Osteocyte (in vitro differentiated cells): ENCODE measurements around the gene SRRM2. TPM values are rescaled to one million over a fixed set of nuclear protein-coding genes. Genes with fewer than 3 reads are reported as not detected.

Source experiments
- DNase-seq: peaks from one replicate; pipeline ENCODE4 v3.0.0; 2021; ENCODE audit warnings: mixed read lengths; ENCODE audit not compliant: unreplicated experiment; ENCODE audit errors: extremely low spot score
- H3K27ac Mint-ChIP-seq: one replicate; pipeline ENCODE4 v1.8.0; 2021; ENCODE audit warnings: mild to moderate bottlenecking, mixed read lengths; ENCODE audit not compliant: unreplicated experiment
- H3K27me3 Mint-ChIP-seq: one replicate; pipeline ENCODE4 v1.8.0; 2021; ENCODE audit warnings: mixed read lengths; ENCODE audit not compliant: unreplicated experiment
- H3K36me3 Mint-ChIP-seq: one replicate; pipeline ENCODE4 v1.8.0; 2021; ENCODE audit warnings: mixed read lengths; ENCODE audit not compliant: unreplicated experiment
- H3K4me1 Mint-ChIP-seq: one replicate; pipeline ENCODE4 v1.8.0; 2021; ENCODE audit warnings: mixed read lengths; ENCODE audit not compliant: unreplicated experiment
- H3K4me3 Mint-ChIP-seq: one replicate; pipeline ENCODE4 v1.8.0; 2021; ENCODE audit warnings: mild to moderate bottlenecking, moderate library complexity, mixed read lengths; ENCODE audit not compliant: unreplicated experiment
- H3K9me3 Mint-ChIP-seq: one replicate; pipeline ENCODE4 v1.8.0; 2021; ENCODE audit warnings: mixed read lengths; ENCODE audit not compliant: unreplicated experiment
- total RNA-seq: library from RNA; stranded (reverse); gene quantifications from 2 replicates; pipeline ENCODE4 v1.2.1, GENCODE V29; 2021
- TF ChIP-seq, protein P1 (sequence below): fragments of 200-600 bp; sonication (generic); IDR thresholded peaks from 2 replicates; pipeline ENCODE4 v1.5.0; 2021; ENCODE audit warnings: antibody characterized with exemption, mild to moderate bottlenecking, moderate library complexity

Gene SRRM2
- total RNA-seq, 1 donor from 2014 or later = 572 TPM

GRCh38 chr16:2715519-2715918 lies 36.9 kb upstream of the SRRM2 start:
- H3K9me3 Mint-ChIP-seq = no peaks in the 10 kb centered on the region
- peaks cover 5% of the 10 kb centered on the region for H3K4me1 Mint-ChIP-seq
- no peak for DNase-seq
- H3K36me3 Mint-ChIP-seq = no peaks in the 10 kb centered on the region
- no peaks in the 10 kb centered on the region for H3K27me3 Mint-ChIP-seq
- TF ChIP-seq, protein P1, sequence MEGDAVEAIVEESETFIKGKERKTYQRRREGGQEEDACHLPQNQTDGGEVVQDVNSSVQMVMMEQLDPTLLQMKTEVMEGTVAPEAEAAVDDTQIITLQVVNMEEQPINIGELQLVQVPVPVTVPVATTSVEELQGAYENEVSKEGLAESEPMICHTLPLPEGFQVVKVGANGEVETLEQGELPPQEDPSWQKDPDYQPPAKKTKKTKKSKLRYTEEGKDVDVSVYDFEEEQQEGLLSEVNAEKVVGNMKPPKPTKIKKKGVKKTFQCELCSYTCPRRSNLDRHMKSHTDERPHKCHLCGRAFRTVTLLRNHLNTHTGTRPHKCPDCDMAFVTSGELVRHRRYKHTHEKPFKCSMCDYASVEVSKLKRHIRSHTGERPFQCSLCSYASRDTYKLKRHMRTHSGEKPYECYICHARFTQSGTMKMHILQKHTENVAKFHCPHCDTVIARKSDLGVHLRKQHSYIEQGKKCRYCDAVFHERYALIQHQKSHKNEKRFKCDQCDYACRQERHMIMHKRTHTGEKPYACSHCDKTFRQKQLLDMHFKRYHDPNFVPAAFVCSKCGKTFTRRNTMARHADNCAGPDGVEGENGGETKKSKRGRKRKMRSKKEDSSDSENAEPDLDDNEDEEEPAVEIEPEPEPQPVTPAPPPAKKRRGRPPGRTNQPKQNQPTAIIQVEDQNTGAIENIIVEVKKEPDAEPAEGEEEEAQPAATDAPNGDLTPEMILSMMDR = no peak
- H3K27ac Mint-ChIP-seq = no peak overlapping the region
- no peak overlapping the region for H3K4me3 Mint-ChIP-seq

GRCh38 chr16:2715966-2716885 lies 36.2 kb upstream of the SRRM2 start:
- DNase-seq = no peak
- Mint-ChIP-seq H3K4me1 (peaks cover 7% of the 10 kb centered on the region), H3K27ac (no peak overlapping the region), H3K4me3 (no peak overlapping the region), H3K27me3 (no peaks in the 10 kb centered on the region), H3K36me3 (no peaks in the 10 kb centered on the region), H3K9me3 (no peaks in the 10 kb centered on the region)
- TF ChIP-seq, protein P1 = no peak

DNA sequence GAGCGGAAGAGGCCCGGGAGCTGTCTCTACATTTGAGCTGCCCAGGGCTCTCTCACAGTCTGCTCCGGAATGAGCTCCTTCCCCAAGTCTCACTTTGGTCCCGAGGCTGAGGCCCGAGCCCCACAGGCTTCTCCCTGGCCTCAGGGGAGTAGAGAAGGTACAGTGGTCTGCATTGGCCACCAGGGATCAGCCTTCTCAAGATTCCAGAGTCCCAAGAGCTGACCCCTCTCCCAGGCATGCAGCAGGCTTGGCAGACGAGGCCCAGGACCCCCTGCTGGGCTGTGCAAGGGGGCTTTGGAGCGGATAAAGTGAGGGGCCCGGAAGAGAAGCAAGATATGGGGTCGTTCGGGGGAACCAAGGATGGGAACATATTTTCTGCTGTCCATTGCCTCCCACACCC lies 35.5 kb upstream of the SRRM2 start:
- TF ChIP-seq, protein P1 = no peak
- peaks cover 7% of the 10 kb centered on the region for H3K4me1 Mint-ChIP-seq
- H3K27me3 Mint-ChIP-seq = no peaks in the 10 kb centered on the region
- H3K9me3 Mint-ChIP-seq = no peaks in the 10 kb centered on the region
- H3K27ac Mint-ChIP-seq = no peak overlapping the region
- no peak for DNase-seq
- H3K36me3 Mint-ChIP-seq = no peaks in the 10 kb centered on the region
- H3K4me3 Mint-ChIP-seq = no peak overlapping the region

- H3K9me3 Mint-ChIP-seq = no peaks in the 10 kb centered on the region
- H3K36me3 Mint-ChIP-seq = no peaks in the 10 kb centered on the region
These were observed 34.8 kb upstream of the SRRM2 start for GRCh38 chr16:2717383-2718263.

More at GRCh38 chr16:2717383-2718263, 34.8 kb upstream of the SRRM2 start:
- Mint-ChIP-seq H3K27me3 (no peaks in the 10 kb centered on the region), H3K27ac (no peak overlapping the region), H3K4me3 (no peak overlapping the region), H3K4me1 (peaks cover 7% of the 10 kb centered on the region)
- no peak for DNase-seq
- TF ChIP-seq, protein P1 = no peak
